GM19452 (cell line): ENCODE data around the gene ZBTB21.
"Not testable (repeated sequence)": the region's sequence is repeated elsewhere in the genome, so short reads cannot be mapped to it uniquely, and the experiment has no call there.

Experiments
- ATAC-seq: cut with Tn5 transposase; IDR thresholded peaks from one replicate; pipeline ENCODE4 v1.9.1; 2021; ENCODE audit not compliant: unreplicated experiment

ZBTB21 gene

DNA sequence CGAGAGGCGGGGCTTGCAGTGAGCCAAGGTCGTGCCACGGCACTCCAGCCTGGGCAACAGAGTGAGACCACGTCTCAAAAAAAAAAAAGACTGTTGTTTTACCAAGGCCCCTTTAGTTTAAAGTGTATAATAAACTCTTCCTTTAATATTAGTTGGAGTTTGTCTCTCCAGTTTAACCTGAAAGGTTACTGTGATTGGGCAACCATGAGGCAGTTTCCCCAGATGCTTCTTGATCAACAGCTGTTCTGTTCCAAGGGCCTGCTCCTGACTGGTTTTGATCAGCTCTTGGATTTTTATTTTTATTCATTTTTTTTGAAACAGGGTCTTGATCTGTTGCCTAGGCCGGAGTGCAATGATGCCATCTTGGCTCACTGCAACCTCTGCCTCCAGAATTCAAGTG lies 38.3 kb downstream of the ZBTB21 start:
- ATAC-seq = no peak

DNA sequence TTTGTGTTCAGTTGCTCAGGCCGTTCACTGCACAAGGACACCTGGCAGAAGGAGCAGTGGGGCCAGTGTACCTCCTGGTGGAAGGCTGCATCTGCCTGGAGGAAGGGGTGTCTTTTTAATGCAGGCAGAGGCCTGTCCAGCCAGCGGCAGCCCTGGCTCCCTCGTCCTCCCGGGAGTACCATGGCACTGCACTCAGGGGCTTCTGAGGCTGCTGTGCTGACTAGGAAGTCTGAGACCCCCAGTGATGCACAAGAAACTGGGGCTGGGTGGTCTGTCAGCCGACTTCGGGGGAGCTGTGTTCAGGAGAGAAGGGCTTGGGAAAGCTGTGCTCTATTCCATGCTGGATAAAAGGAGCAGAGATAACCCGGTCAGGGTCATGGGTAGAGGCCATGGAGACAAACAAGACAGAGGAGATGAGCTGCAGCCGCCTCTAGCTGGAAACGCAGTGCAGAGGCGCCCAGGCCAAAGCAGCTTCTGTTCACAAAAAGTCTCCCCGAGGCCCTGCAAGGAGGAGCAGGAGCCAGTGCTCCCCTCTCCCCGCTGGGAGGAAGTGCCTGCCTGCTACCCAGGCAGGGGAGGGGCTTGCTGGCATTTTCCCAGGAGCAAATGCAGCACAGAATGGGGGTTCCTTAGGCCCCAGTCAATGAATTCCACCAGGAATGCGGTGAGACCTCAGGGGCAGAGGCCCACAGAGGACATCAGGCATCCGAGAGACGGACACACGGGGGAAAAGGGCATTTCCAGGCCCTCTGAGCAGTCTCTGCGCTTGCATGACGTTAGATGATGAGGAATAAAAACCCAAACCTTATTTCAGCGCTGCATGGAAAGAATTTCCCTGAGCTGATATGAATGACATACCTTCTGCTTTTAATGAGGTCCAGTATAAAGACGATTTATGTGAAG lies 39.2 kb downstream of the ZBTB21 start:
- no peak for ATAC-seq

DNA sequence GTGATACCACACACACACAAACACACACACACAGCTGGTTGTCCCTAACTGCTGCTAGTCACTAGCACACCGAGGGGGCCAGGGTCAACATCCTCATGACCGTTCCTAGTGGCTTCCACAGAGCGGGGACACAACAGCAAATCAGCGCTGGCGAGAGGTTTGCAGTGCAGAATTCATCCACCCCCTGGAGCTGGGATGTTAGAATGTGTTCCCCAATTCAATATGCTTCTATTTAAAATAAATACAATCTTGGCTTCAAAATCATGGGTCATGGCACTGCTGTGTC lies 40.1 kb downstream of the ZBTB21 start:
- ATAC-seq = no peak

DNA sequence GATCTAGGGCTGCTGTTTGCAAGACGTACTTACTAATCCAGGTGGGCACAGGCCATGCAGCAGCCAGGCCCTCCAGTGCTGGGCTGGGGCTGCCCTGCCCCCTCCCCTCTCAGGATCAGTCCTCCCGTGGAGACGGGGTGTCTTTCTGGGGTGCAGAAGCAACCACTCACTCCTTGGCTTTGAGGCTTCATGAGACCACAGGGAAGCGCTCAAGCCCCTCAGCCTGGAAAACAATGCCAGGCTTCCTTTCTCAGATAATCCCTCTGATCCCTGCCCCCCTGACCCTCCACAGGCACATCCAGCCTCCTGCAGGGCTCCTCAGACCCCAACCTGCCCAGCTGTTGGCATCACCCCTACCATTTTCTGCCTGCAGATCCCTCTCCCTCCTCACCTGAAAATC lies 42.5 kb downstream of the ZBTB21 start:
- ATAC-seq = no peak

DNA sequence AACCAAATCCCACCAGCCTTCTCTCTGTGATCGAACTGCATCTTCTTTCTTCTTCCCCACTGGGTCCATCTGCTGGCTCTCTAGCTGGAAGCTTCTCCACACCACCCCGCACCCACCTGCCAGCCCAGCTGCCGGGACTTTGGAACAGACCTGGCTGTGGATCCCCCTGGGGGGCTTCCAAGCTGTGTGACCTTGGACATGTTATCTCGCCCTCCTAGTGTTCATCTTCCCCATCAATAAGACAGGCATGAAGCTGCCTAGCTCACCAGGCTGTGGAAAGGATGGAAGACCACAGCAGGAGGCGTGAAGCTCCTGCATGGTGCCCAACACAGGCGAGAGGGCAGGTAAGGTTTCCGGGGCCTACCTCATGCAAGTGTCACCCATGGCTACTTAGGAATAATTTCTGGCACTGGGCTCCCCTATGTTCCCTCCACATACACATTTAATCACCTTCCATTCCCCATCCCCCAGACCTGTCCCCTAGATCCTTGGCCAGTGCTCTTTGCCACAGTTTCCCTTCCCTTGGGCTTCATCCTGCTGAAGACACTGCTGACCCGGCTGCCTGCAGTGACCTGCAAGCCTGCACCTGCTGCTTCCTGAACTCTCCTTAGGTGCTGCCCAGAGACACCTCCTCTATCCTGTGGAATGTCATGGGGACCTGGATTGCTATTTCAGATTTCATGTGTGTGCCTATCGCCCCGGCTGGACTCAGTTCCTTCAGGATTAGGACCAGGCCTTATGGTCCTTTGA lies 43.1 kb downstream of the ZBTB21 start:
- ATAC-seq = no peak

DNA sequence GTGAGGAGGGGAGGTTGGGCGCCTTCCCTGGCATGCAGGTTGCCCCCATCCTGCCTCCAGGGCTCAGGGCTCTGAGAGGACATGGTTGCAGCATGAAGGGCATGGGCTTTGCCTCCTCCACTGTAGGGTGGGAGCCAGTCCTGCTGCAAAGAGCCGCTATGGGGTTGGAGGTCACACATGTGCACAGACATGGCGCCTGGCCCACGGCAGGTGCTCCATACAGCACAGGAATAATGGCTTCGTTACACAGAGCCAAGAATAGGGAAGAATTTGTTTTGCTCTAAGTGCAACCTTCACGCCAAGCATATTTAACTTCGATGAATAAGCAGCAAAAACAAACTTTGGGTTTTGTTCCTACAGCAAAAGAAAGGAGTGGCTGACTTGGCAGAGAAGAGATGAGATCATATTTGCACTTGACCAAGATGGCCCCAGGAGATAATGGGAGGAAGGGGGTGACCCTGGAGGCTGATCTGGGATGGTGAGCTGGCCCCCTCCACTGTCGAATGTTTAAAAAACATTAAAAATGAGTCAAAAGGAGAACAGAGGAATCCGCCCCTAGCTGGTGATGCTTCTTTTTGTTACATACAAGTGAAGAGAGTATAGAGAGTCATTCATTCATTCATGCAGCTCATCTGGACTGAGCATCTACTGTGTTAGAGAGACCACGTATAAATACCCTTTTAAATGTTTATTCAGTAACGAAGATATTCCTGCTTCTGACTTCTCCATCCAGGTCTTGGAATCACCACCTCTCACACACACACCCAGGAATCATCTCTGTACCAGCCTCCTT lies 43.9 kb downstream of the ZBTB21 start:
- no peak for ATAC-seq

DNA sequence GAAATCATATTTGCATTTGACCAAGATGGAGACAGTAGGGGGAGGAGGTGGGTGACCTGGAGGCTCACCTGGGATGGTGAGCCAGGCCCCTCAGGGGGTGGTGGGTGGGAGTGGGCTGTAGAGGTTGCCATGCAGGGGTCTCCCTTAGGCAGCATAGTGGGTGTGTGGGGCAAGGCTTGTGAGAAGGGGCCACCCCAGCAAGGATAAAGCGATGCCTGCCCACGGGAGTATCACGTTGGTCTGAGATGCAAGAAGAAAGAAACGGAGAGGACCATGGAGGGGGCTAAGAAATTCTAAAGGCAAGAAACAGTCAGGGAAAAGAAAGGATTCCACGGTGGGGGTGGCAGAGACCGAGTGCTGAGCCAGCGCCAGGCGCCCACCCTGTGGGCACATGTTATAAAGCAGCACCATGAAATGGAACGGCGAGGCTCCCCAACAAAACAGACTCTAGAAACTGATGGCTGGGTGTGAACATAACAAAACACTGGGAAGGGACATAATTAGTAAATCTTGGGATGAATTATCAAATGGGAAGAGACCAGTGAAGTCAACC lies 44.6 kb downstream of the ZBTB21 start:
- ATAC-seq = no peak

DNA sequence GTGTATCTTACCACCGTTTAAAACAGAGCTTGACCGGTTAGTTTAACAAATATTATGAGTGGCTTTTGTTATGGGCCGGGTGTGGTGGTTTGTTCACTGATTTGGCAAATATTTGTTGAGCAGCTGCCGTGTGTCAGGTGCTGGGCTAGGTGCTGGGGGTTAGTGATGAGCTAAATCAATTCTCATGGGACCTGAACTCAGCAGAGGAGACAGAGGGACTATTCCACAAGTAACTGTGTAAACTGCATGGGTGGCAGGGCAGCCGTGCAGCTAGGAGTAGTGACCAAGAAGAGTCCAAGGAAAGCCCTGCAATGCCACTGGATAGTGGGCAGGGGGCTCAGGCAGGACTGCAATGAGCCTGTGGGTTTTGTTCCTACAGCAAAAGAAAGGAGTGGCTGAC lies 45.1 kb downstream of the ZBTB21 start:
- no peak for ATAC-seq

DNA sequence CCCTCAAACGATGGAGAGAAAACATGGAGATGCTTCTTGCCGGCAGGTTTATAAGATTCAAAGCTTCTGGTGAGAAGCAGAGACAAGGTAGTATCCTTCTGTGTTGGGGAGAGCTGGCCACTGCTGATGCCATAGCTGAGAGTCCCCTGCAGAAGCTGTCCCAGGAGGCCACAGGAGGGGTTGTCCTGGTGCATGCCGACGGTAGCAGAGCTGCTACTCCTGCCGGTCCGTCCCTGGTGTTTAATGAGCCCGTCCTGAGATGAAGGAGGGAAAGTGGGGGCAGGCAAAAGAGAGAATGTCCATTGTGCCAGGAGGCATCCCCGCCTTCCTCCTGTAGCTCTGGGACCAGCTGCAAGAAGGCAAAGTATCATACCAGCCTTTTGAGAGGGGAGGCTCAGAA lies 46.0 kb downstream of the ZBTB21 start:
- no peak for ATAC-seq

DNA sequence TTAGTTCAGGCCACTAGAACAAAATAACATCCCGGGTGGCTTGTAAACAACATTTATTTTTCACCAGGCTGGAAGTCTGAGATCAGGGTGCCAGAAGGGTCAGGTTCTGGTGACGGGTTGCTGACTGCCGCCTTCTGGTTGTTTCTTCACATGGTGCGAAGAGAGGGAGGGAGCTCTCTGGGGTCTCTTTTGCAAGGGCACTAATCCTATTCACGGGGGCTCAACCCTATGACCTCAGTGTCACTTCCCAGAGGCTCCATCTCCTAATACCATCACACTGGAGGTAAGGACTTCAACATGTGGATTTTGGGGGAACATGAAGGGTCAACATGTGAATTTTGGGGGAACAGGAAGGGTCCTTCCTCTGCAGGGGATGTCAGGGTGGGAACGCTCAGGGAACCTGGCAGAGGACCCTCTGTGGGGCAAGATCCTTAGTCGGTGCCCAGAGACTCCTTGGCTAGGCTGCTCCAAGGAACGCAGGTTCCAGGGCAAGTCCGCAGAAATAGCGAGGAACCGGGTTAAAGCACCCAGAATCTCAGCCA lies 47.7 kb downstream of the ZBTB21 start:
- ATAC-seq = no peak

DNA sequence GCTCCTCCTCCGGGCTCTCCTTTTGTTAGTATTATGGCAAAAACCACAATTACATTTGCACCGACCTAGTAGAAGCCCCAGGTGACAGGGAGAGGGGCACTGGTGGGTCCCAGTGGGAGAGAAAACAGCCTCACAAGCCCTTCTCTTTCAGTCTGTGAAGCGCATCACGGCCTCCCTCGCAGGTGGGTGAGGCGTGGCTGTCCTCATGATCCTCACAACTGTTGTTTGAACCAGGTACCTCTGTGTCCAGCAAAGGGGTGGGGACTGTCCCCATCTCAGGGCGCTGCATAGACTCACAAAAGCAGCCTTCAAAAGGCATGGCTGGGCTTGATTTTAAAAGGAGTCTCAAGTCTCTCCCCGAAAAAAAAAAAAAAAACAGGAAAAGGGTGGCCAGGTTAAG lies 48.4 kb downstream of the ZBTB21 start:
- ATAC-seq = no peak

DNA sequence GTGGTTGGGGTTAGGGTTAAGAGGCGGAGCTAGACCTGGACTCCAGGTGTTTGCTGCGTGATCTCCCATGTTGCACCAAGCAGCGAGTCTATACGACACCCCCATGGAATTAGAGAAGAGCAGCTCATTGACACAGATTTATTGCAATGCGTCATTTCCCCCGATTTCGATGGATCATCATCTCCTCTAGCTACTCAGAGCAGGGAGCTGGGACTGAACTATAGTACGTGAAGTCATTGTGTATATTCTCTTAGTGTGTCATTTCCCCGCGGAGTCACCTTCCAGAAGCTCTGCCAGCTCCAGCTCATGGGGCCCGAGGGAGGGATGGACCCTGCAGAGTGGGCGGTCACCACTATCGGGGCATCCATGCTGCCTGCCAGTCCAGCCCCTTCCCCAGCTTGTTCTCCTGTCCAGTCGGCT lies 48.9 kb downstream of the ZBTB21 start:
- no peak for ATAC-seq

DNA sequence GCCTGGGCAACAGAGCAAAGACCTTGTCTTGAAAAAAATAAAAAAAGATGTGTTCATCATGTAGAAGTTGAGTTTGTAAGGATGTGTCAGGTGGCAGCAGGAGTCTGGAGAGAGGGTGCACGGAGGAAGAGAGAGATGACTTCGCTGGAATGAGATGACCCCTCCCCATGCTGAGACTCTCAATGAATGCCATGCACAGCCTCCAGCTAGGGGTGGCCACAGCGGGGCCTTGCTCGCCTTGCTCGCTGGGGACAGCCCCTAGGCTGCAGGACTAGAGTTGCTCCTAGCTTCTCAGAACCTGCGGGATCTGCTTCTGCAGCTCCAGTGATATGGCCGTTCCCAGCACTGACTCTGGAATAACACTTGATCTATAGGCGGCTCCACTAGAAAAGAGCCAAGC lies 49.8 kb downstream of the ZBTB21 start:
- ATAC-seq = no peak

DNA sequence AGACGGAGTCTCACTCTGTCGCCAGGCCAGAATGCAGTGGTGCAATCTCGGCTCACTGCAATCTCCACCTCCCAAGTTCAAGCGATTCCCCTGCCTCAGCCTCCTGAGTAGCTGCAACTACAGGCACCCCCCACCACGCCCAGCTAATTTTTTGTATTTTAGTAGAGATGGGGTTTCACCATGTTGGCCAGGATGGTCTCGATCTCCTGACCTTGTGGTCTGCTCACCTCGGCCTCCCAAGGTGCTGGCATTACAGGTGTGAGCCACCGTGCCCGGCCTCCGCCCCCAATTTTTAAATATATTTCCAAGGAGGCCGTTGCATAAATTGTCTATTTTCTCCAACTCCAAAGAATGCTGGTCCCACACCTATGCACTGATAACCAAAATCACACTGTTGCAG lies 50.5 kb downstream of the ZBTB21 start:
- not testable (repeated sequence) for ATAC-seq

DNA sequence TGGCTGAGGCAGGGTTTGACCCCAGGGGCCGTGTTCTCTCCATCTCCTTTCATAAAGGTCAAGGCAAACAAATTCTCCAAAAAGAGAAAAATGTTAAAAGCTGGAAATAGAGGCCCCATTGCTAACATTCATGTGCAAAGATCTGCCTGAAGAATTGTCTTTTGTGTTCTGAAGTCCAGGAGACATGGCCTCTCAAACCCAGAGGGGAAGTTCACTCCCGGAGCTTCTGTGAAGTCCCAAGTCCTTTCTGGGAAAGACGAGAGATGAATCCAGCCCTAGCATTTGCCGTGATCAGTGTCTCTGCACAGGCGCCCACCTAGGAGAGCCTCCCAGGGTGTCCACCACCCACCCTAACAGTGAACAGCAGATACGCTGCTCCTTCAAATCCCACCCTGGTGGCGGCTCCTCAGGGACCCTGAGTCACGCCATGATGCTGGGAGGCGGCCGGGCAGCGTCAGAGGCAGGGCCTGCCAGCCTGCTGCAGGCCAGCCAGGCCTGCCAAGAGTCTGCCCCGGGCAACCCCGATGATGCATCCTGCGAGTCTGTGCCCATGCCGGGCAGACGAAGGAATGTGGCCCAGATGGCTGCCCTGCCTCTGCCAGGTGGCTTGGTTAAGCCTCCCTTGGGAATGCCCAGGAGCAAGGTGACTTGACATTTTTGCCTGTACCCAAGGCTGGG lies 51.1 kb downstream of the ZBTB21 start:
- ATAC-seq = no peak

DNA sequence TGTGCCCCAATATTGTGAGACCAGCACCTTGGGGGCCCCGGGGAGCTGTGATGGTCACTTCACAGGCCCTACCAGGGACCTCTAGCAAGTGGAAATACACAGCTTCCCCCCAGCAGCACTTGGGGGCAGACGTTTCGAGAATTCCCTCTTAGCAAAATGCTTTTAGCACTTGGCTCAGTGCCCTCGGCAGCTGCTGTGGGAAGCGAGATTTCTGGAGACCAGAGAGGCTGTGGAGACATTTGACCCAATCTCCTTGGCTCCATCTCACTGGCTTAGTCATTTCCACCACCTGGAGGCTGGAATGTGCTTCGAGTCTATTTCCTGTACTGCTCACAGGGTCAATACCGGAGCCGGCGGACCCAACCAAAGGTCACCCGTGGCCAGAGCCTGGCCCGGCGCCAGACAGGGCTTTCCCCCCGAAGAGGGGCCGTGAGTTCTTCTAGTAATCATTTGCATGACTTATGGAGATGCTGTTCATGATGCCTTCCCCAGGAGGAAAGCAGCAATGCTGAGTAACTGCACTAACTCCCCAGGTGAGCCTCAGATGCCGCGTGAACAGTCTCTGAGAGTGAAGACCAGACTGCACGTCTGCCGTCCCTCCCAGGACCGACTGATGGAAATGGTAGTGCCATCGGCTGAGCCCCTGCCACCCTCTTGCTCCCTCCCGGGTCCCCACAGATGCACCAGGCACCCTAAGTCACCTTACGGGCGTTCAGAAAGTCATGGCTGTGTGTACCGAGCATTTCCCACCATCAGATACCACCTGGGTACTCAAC lies 52.0 kb downstream of the ZBTB21 start:
- ATAC-seq = no peak

DNA sequence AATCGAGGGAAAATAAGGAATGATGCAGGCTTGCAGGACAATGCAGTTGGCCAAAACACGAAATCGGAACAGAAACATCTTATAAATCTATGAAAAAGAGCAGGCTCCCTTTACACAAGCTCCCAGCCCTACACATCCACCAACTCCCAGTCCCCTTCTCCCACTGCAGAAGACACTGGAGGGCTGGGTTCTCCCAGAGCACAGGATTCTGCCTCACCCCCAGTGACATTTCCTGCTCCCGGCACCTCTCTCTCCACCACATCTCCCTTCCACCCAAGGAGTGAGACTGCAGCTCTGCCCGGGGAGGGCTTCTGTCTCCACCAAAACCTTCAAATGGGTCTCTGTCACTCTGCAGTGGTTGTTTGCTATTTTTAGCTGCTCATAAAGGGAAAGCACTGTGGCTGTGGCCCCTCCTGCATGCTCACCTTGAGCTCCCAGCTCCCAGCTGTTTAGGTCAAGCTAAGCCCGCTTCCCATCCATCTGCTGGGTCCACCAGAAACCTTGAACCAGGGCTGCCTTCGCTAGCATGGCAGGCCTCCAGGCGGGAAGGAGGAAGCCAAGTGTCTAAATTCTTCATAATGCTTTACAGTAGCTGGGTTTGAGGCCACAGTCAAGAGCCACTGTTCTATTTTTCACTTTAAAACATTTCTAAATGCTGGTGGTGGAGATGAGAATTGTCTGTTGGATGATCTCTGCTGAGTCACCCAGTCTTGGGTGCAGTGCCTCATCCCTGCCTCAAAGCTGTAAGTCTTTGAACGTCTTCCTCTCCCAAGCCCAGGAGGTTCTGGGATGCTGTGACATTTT lies 53.0 kb downstream of the ZBTB21 start:
- no peak for ATAC-seq

DNA sequence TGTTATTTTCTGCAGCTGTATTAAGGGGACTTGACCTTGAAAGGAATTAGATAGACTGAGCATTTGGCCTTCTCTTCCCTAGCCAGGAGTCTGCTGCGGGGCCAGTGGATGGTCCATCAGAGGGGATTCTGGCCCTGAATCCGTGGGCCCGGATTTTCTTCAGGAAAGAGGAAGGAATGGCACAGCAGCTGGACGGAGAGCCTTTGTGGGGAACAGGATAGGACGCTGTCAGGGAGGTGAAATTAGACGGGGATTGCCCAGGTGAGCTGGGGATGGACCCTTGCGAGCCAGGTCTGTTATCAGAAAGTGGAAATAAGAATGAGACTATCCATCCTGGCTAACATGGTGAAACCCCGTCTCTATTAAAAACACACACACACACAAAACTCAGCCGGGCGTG lies 54.6 kb downstream of the ZBTB21 start:
- ATAC-seq = no peak
